Smooth muscle cell (in vitro differentiated cells): ENCODE measurements around the gene TGFBR3L. TPM values are rescaled to one million over a fixed set of nuclear protein-coding genes. Genes with fewer than 3 reads are reported as not detected.

Experiments
- DNase-seq: peaks from one replicate; lab custom pipeline; 2025; ENCODE audit not compliant: unreplicated experiment; lab: John Stamatoyannopoulos, UW
- H2AFZ ChIP-seq: fragments of 200-600 bp; sonication (generic); 2 replicates; pipeline ENCODE4 v1.6.0; 2016; ENCODE audit warnings: antibody characterized with exemption, low read depth, mild to moderate bottlenecking
- H3F3A ChIP-seq: fragments of 200-600 bp; sonication (generic); 2 replicates; pipeline ENCODE4 v1.6.0; 2017; ENCODE audit warnings: antibody characterized with exemption, low read depth
- H3K27ac ChIP-seq: fragments of 200-600 bp; sonication (generic); 2 replicates; pipeline ENCODE4 v1.5.1; 2016; ENCODE audit warnings: low read depth, mild to moderate bottlenecking
- H3K27me3 ChIP-seq: fragments of 200-600 bp; sonication (generic); 2 replicates; pipeline ENCODE4 v1.6.1; 2016; ENCODE audit warnings: low read depth, mild to moderate bottlenecking
- H3K36me3 ChIP-seq: fragments of 200-600 bp; sonication (generic); 2 replicates; pipeline ENCODE4 v1.5.1; 2016; ENCODE audit warnings: low read depth
- H3K4me1 ChIP-seq: fragments of 200-600 bp; sonication (generic); 2 replicates; pipeline ENCODE4 v1.5.1; 2016; ENCODE audit warnings: low read depth
- H3K4me2 ChIP-seq: fragments of 200-600 bp; sonication (generic); 2 replicates; pipeline ENCODE4 v1.6.0; 2016; ENCODE audit warnings: mild to moderate bottlenecking
- H3K4me3 ChIP-seq: fragments of 200-600 bp; sonication (generic); 2 replicates; pipeline ENCODE4 v1.5.1; 2016; ENCODE audit warnings: mild to moderate bottlenecking
- H3K79me2 ChIP-seq: fragments of 200-600 bp; sonication (generic); 2 replicates; pipeline ENCODE4 v1.6.0; 2016; ENCODE audit warnings: low read depth, mild to moderate bottlenecking
- H3K9ac ChIP-seq: fragments of 200-600 bp; sonication (generic); 2 replicates; pipeline ENCODE4 v1.6.0; 2016; ENCODE audit warnings: low read depth
- H3K9me3 ChIP-seq: fragments of 200-600 bp; sonication (generic); replicated peaks from 2 replicates; pipeline ENCODE4 v1.5.1; 2016; ENCODE audit warnings: low read depth
- H4K20me1 ChIP-seq: fragments of 200-600 bp; sonication (generic); 2 replicates; pipeline ENCODE4 v1.6.0; 2016; ENCODE audit warnings: low read depth
- WGBS: methylation state at CpG from one replicate; pipeline ENCODE4 v1.1.7; 2016; ENCODE audit warnings: low lambda C conversion rate; 5-methylcytosine and 5-hydroxymethylcytosine counted together
- polyA plus RNA-seq: library from polyadenylated mRNA; unstranded; fragments of >200 nt; fragmentation: Nextera tagmentation; extraction: Ambion mirVana; gene quantifications from 2 replicates; pipeline ENCODE4 v1.2.1, GENCODE V29; 2016
- total RNA-seq: library from RNA; depleted of rRNA; stranded (reverse); fragments of >200 nt; gene quantifications from 2 replicates; pipeline ENCODE4 v1.2.3, GENCODE V29; 2014
- TF ChIP-seq, protein P1 (sequence below): fragments of 200-600 bp; sonication (generic); IDR thresholded peaks from 2 replicates; pipeline ENCODE4 v1.5.1; 2017; ENCODE audit warnings: borderline replicate concordance, mild to moderate bottlenecking, antibody characterized with exemption; ENCODE audit not compliant: insufficient read depth, poor library complexity, severe bottlenecking

TGFBR3L gene
- total and polyA plus RNA-seq, 2 experiments from 2014 or later = 20.7 to 46.6 TPM

DNA sequence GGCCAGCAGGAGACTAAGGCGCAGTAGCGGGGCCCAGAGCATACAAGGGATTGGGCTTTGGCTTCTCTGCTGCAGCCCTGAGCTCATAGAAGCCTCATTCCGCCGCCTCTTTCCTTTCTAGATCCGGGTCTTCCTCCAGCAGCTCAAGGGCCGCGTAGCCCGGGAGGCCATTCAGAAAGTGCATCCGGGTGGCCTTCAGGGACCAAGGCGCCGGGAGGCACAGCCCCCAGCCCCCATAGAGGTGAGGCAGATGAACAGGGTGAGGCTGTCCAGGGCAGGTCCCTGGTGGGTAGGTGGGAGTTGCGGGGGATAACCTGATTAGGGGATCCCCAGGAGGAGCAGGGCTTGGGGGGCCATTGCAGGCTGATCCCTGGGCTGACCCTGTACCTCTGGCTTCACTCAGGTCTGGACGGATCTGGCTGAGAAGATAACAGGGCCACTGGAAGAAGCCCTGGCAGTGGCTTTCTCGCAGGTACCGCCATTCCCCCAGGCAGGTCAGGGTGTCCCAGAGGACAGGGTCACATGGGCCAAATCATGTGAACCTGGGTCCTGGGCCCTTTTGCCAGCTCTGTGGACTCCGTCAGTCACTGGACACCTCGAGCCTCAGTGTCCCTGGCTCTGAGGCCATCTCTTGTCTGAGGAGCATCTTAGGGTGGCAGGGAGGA lies 6.8 kb downstream of the TGFBR3L start:
- peaks cover 7% of the 10 kb centered on the region for H3F3A ChIP-seq
- peak overlapping the region; percentile 45 for H3K4me3 ChIP-seq
- no peak overlapping the region for H2AFZ ChIP-seq
- no peak overlapping the region for H3K9ac ChIP-seq
- TF ChIP-seq, protein P1, sequence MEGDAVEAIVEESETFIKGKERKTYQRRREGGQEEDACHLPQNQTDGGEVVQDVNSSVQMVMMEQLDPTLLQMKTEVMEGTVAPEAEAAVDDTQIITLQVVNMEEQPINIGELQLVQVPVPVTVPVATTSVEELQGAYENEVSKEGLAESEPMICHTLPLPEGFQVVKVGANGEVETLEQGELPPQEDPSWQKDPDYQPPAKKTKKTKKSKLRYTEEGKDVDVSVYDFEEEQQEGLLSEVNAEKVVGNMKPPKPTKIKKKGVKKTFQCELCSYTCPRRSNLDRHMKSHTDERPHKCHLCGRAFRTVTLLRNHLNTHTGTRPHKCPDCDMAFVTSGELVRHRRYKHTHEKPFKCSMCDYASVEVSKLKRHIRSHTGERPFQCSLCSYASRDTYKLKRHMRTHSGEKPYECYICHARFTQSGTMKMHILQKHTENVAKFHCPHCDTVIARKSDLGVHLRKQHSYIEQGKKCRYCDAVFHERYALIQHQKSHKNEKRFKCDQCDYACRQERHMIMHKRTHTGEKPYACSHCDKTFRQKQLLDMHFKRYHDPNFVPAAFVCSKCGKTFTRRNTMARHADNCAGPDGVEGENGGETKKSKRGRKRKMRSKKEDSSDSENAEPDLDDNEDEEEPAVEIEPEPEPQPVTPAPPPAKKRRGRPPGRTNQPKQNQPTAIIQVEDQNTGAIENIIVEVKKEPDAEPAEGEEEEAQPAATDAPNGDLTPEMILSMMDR = no peak
- 84% methylated on average over 17 of the region's 17 CpGs for WGBS
- H3K27me3 ChIP-seq = no peaks in the 10 kb centered on the region
- DNase-seq = no peak
- peaks cover 6% of the 10 kb centered on the region for H3K4me1 ChIP-seq
- no peaks in the 10 kb centered on the region for H3K79me2 ChIP-seq
- peaks cover 10% of the 10 kb centered on the region for H4K20me1 ChIP-seq
- no peaks in the 10 kb centered on the region for H3K36me3 ChIP-seq
- no peaks in the 10 kb centered on the region for H3K9me3 ChIP-seq
- H3K4me2 ChIP-seq = peak overlapping the region; percentile 83
- peak overlapping the region; percentile 46 for H3K27ac ChIP-seq

DNA sequence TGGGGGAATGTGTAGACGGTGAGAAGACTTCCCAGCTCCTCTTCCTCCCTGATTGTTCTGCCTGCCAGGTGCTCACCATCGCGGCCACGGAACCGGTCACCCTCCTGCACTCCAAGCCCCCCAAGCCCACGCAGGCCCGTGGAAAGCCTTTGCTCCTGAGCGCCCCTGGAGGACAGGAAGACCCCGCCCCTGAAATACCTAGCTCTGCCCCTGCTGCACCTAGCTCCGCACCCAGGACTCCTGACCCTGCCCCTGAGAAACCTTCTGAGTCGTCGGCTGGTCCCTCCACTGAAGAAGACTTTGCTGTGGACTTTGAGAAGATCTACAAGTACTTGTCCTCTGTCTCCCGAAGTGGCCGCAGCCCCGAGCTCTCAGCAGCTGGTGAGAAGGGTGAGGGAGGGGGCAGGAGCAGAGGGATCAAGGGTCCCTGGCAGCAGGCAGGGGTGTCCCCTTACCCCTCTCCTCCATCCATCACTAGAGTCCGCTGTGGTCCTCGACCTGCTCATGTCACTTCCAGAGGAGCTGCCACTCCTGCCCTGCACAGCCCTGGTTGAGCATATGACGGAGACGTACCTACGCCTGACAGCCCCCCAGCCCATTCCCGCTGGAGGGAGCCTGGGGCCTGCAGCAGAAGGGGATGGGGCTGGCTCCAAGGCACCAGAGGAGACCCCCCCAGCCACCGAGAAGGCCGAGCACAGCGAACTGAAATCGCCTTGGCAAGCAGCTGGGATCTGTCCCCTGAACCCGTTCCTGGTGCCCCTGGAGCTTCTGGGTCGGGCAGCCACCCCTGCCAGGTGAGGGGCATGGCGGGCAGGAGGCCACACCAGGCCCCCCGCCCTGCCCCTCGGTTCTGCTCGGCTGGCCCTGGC lies 7.6 kb downstream of the TGFBR3L start:
- H3K4me3 ChIP-seq = no peak overlapping the region
- 95% methylated on average over 31 of the region's 31 CpGs for WGBS

DNA sequence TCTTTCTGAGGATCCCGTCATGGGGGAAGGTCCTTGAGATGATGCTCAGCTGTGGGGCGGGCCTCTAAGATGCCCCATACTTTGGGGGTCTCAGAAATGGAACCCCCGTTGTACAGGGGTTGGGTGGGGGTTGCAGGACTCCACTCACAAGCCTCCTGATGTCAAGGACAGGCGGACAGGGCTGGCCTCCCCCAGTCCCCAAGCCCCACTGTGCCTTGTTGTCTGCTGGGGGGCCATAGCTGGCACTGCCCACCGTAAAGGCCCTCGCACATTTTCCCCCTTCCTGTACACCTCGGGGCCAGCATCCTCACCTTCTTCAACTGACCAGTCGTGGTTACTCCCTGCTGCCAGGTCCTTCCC lies 8.2 kb downstream of the TGFBR3L start:
- H3K27ac ChIP-seq = no peak overlapping the region
- TF ChIP-seq, protein P1 = no peak
- no peaks in the 10 kb centered on the region for H3K79me2 ChIP-seq
- no peak overlapping the region for H3K9ac ChIP-seq
- peaks cover 7% of the 10 kb centered on the region for H3F3A ChIP-seq
- no peak overlapping the region for H2AFZ ChIP-seq
- H3K9me3 ChIP-seq = no peaks in the 10 kb centered on the region
- peaks cover 10% of the 10 kb centered on the region for H4K20me1 ChIP-seq
- H3K4me2 ChIP-seq = no peak overlapping the region
- no peaks in the 10 kb centered on the region for H3K27me3 ChIP-seq
- no peak for DNase-seq
- no peaks in the 10 kb centered on the region for H3K36me3 ChIP-seq
- no peaks in the 10 kb centered on the region for H3K4me1 ChIP-seq
- whole genome bisulfite sequencing = 92% methylated on average over 8 of the region's 8 CpGs
- H3K4me3 ChIP-seq = no peak overlapping the region

More for the DNA sequence above, 7.6 kb downstream of the TGFBR3L start:
- H2AFZ ChIP-seq = no peak overlapping the region
- no peaks in the 10 kb centered on the region for H3K79me2 ChIP-seq
- TF ChIP-seq, protein P1 = no peak
- no peak overlapping the region for H3K27ac ChIP-seq
- peaks cover 10% of the 10 kb centered on the region for H4K20me1 ChIP-seq
- no peaks in the 10 kb centered on the region for H3K27me3 ChIP-seq
- no peak overlapping the region for H3K4me2 ChIP-seq
- H3F3A ChIP-seq = peaks cover 7% of the 10 kb centered on the region
- H3K9me3 ChIP-seq = no peaks in the 10 kb centered on the region
- no peak overlapping the region for H3K9ac ChIP-seq
- peaks cover 5% of the 10 kb centered on the region for H3K4me1 ChIP-seq
- DNase-seq = no peak
- H3K36me3 ChIP-seq = no peaks in the 10 kb centered on the region
